PC-3 (cell line): ENCODE results near the gene NTN5. TPM values are rescaled to one million over a fixed set of nuclear protein-coding genes. Genes with fewer than 3 reads are reported as not detected.

ENCODE experiments used
- ATAC-seq: fragments of 200-7000 bp; cut with Tn5 transposase; 2 replicates; pipeline ENCODE4 v1.9.1; 2020; ENCODE audit warnings: mild to moderate bottlenecking, moderate library complexity
- BruUV-seq: library from RNA; stranded (reverse); fragments of 400-500 nt; replicated peaks from 2 replicates; lab custom pipeline; 2021; lab: Mats Ljungman, UMichigan
- CTCF ChIA-PET: fragments of 300-600 bp; sonication (Branson Sonifier 250); formaldehyde crosslinking; loops from one replicate; lab custom pipeline; 2022; ENCODE audit warnings: antibody characterized with exemption; lab: Charles Lee
- POLR2A ChIA-PET: fragments of 300-600 bp; sonication (Branson Sonifier 250); formaldehyde crosslinking; loops from one replicate; lab custom pipeline; 2022; ENCODE audit warnings: antibody characterized with exemption; ENCODE audit not compliant: unreplicated experiment; lab: Charles Lee
- DNase-seq: peaks from one replicate; pipeline ENCODE4 v3.0.0-alpha.2; 2015
- H2AFZ ChIP-seq: fragments of 300-600 bp; sonication (generic); 2 replicates; pipeline ENCODE4 v1.6.0; 2016; ENCODE audit warnings: antibody characterized with exemption, low read length
- H3F3A ChIP-seq: fragments of 300-600 bp; sonication (generic); one replicate; pipeline ENCODE4 v1.6.0; 2017; ENCODE audit warnings: antibody characterized with exemption, low read length, control low read depth, mild to moderate bottlenecking; ENCODE audit not compliant: unreplicated experiment
- H3K27ac ChIP-seq: fragments of 300-600 bp; sonication (generic); 2 replicates; pipeline ENCODE4 v1.5.1; 2016; ENCODE audit warnings: mild to moderate bottlenecking, low read length
- H3K27me3 ChIP-seq: fragments of 300-600 bp; sonication (generic); 2 replicates; pipeline ENCODE4 v1.6.1; 2016; ENCODE audit warnings: low read length, mixed read lengths
- H3K36me3 ChIP-seq: fragments of 300-600 bp; sonication (generic); 2 replicates; pipeline ENCODE4 v1.6.1; 2016; ENCODE audit warnings: low read depth, mixed run types, low read length, mixed read lengths
- H3K4me1 ChIP-seq: fragments of 300-600 bp; sonication (generic); 2 replicates; pipeline ENCODE4 v1.5.1; 2016; ENCODE audit warnings: low read length; ENCODE audit not compliant: insufficient read depth
- H3K4me2 ChIP-seq: fragments of 300-600 bp; sonication (generic); 2 replicates; pipeline ENCODE4 v1.6.0; 2016; ENCODE audit warnings: low read length
- H3K4me3 ChIP-seq: fragments of 300-600 bp; sonication (generic); 2 replicates; pipeline ENCODE4 v1.5.1; 2016; ENCODE audit warnings: mild to moderate bottlenecking, low read length, mixed read lengths
- H3K79me2 ChIP-seq: fragments of 300-600 bp; sonication (generic); 2 replicates; pipeline ENCODE4 v1.6.1; 2017; ENCODE audit warnings: low read length, mixed read lengths
- H3K9ac ChIP-seq: fragments of 300-600 bp; sonication (generic); 2 replicates; pipeline ENCODE4 v1.6.0; 2016; ENCODE audit warnings: mild to moderate bottlenecking, low read length
- H3K9me2 ChIP-seq: fragments of 300-600 bp; sonication (generic); replicated peaks from 2 replicates; pipeline ENCODE4 v1.6.1; 2016; ENCODE audit warnings: mixed run types, low read length, mixed read lengths
- H3K9me3 ChIP-seq: fragments of 300-600 bp; sonication (generic); 2 replicates; pipeline ENCODE4 v1.6.1; 2016; ENCODE audit warnings: low read length, mixed read lengths
- H4K20me1 ChIP-seq: fragments of 300-600 bp; sonication (generic); 2 replicates; pipeline ENCODE4 v1.6.1; 2016; ENCODE audit warnings: low read length, mixed read lengths
- CTCF ChIP-seq: fragments of 300-600 bp; sonication (generic); conservative IDR thresholded peaks from 2 replicates; pipeline ENCODE4 v1.5.1; 2017; ENCODE audit warnings: antibody characterized with exemption, low read depth, mild to moderate bottlenecking, low read length
- EZH2 ChIP-seq: fragments of 300-600 bp; sonication (generic); IDR thresholded peaks from one replicate; pipeline ENCODE4 v1.6.1; 2017; ENCODE audit warnings: antibody characterized with exemption, mild to moderate bottlenecking, low read length; ENCODE audit not compliant: unreplicated experiment
- EZH2phosphoT487 ChIP-seq: fragments of 300-600 bp; sonication (generic); IDR thresholded peaks from 2 replicates; pipeline ENCODE4 v1.6.1; 2018; ENCODE audit warnings: mild to moderate bottlenecking, antibody characterized with exemption, low read length, borderline replicate concordance
- intact Hi-C: fragments of 100-400 bp; cut with micrococcal nuclease; formaldehyde crosslinking; loops from 2 replicates; pipeline ENCODE4 v1.9.0; 2023
- total RNA-seq: library from RNA; depleted of rRNA; stranded (reverse); fragments of >200 nt; gene quantifications from 2 replicates; pipeline ENCODE4 v1.2.3, GENCODE V29; 2014

The NTN5 gene
- total RNA-seq, 1 experiment from 2014 or later = 0.18 TPM

GRCh38 chr19:48708471-48708870 is 35.7 kb upstream of the NTN5 start:
- ChIA-PET POLR2A (no interaction called here), CTCF (no interaction called here)
- no peaks in the 10 kb centered on the region for H3K36me3 ChIP-seq
- no peaks in the 10 kb centered on the region for H3K27me3 ChIP-seq
- no peaks in the 10 kb centered on the region for H3F3A ChIP-seq
- ATAC-seq = no peak
- no peak for DNase-seq
- no peak overlapping the region for H3K4me2 ChIP-seq
- no peaks in the 10 kb centered on the region; the same call in 1 of the 2 replicates for H3K4me1 ChIP-seq
- no peak overlapping the region for H3K9ac ChIP-seq
- no peaks in the 10 kb centered on the region for H3K9me3 ChIP-seq
- no TSS peak for BruUV-seq
- no peak for TF ChIP-seq EZH2
- no peak for TF ChIP-seq CTCF
- no peak for TF ChIP-seq EZH2phosphoT487
- H3K27ac ChIP-seq = no peak overlapping the region
- no peaks in the 10 kb centered on the region for H4K20me1 ChIP-seq
- intact Hi-C loops = no loop called here
- H2AFZ ChIP-seq = no peak overlapping the region
- H3K79me2 ChIP-seq = peaks cover 8% of the 10 kb centered on the region
- no peaks in the 10 kb centered on the region for H3K9me2 ChIP-seq
- H3K4me3 ChIP-seq = no peak overlapping the region

GRCh38 chr19:48705431-48705830 is 32.6 kb upstream of the NTN5 start:
- Histone ChIP-seq H3K79me2 (no peaks in the 10 kb centered on the region), H3K9me2 (no peaks in the 10 kb centered on the region), H3K4me3 (no peak overlapping the region), H2AFZ (no peak overlapping the region), H3K36me3 (no peaks in the 10 kb centered on the region), H3F3A (no peaks in the 10 kb centered on the region), H3K9me3 (no peaks in the 10 kb centered on the region), H3K4me1 (no peaks in the 10 kb centered on the region), H4K20me1 (no peaks in the 10 kb centered on the region), H3K9ac (no peak overlapping the region), H3K27me3 (no peaks in the 10 kb centered on the region), H3K4me2 (no peak overlapping the region), H3K27ac (no peak overlapping the region)
- DNase-seq = no peak
- no peak for TF ChIP-seq EZH2phosphoT487
- TF ChIP-seq EZH2 = no peak
- TF ChIP-seq CTCF = no peak
- ChIA-PET POLR2A (no interaction called here), CTCF (no interaction called here)
- no TSS peak for BruUV-seq
- intact Hi-C loops = no loop called here
- no peak for ATAC-seq

DNA sequence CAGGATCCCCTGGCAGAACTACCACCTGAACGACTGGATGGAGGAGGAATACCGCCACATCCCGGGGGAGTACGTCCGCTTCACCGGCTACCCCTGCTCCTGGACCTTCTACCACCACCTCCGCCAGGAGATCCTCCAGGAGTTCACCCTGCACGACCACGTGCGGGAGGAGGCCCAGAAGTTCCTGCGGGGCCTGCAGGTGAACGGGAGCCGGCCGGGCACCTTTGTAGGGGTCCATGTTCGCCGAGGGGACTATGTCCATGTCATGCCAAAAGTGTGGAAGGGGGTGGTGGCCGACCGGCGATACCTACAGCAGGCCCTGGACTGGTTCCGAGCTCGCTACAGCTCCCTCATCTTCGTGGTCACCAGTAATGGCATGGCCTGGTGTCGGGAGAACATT is 30.5 kb upstream of the NTN5 start:
- Histone ChIP-seq H3K4me3 (no peak overlapping the region), H3K4me1 (peaks cover 7% of the 10 kb centered on the region; the same call in 1 of the 2 replicates), H3K36me3 (no peaks in the 10 kb centered on the region), H4K20me1 (no peaks in the 10 kb centered on the region), H3K27me3 (no peaks in the 10 kb centered on the region), H3F3A (no peaks in the 10 kb centered on the region), H3K27ac (no peak overlapping the region), H3K79me2 (no peaks in the 10 kb centered on the region), H3K9ac (no peak overlapping the region), H3K9me3 (no peaks in the 10 kb centered on the region), H2AFZ (no peak overlapping the region), H3K4me2 (no peak overlapping the region), H3K9me2 (no peaks in the 10 kb centered on the region)
- no peak for DNase-seq
- no TSS peak for BruUV-seq
- POLR2A ChIA-PET = no interaction called here
- CTCF ChIA-PET = no interaction called here
- no peak for TF ChIP-seq EZH2
- TF ChIP-seq EZH2phosphoT487 = no peak
- no peak for TF ChIP-seq CTCF
- intact Hi-C loops = no loop called here
- ATAC-seq = no peak
